SK-N-MC (cell line): ENCODE results near the gene C4B.
"Not testable (repeated sequence)": the region's sequence is repeated elsewhere in the genome, so short reads cannot be mapped to it uniquely, and the experiment has no call there.

Source experiments
- DNase-seq: peaks from one replicate; pipeline ENCODE4 v3.0.0-alpha.2; 2011; ENCODE audit warnings: low read depth, low spot score
- H3K27ac ChIP-seq: fragments of 200-600 bp; sonication (generic); 2 replicates; pipeline ENCODE4 v1.5.1; 2016; ENCODE audit warnings: mixed run types
- H3K36me3 ChIP-seq: fragments of 200-600 bp; sonication (generic); 2 replicates; pipeline ENCODE4 v1.6.1; 2017; ENCODE audit warnings: antibody characterized with exemption, low read length, mixed read lengths; ENCODE audit not compliant: insufficient read depth
- H3K4me3 ChIP-seq: fragments of 200-600 bp; sonication (generic); 2 replicates; pipeline ENCODE4 v1.5.1; 2016
- H3K9ac ChIP-seq: fragments of 200-600 bp; sonication (generic); 2 replicates; pipeline ENCODE4 v1.8.0; 2017; ENCODE audit warnings: mixed run types, mixed read lengths; ENCODE audit not compliant: insufficient read length
- H3K9me3 ChIP-seq: fragments of 200-600 bp; sonication (generic); 2 replicates; pipeline ENCODE4 v1.6.1; 2017; ENCODE audit warnings: low read depth, mild to moderate bottlenecking, antibody characterized with exemption, low read length, moderate library complexity, mixed read lengths
- EZH2 ChIP-seq: fragments of 200-600 bp; sonication (generic); IDR thresholded peaks from one replicate; pipeline ENCODE4 v1.6.1; 2017; ENCODE audit warnings: antibody characterized with exemption
- FOXP2 ChIP-seq: optimal IDR thresholded peaks from 2 replicates; pipeline ENCODE3; 2011; ENCODE audit warnings: mild to moderate bottlenecking, moderate library complexity; ENCODE audit not compliant: insufficient read depth; ENCODE audit errors: extremely low read length, control extremely low read depth
- POLR2AphosphoS5 ChIP-seq: IDR thresholded peaks from 2 replicates; pipeline ENCODE4 v1.6.1; 2012; ENCODE audit warnings: mild to moderate bottlenecking, low read depth, low read length, borderline replicate concordance

The C4B gene

GRCh38 chr6:32057966-32058365 lies 43.4 kb downstream of the C4B start:
- H3K27ac ChIP-seq: no peak overlapping the region
- no peaks in the 10 kb centered on the region for H3K9me3 ChIP-seq
- TF ChIP-seq FOXP2 (no peak), EZH2 (no peak), POLR2AphosphoS5 (no peak)
- no peak for DNase-seq
- H3K9ac ChIP-seq: no peak overlapping the region
- no peak overlapping the region for H3K4me3 ChIP-seq
- no peaks in the 10 kb centered on the region for H3K36me3 ChIP-seq

DNA sequence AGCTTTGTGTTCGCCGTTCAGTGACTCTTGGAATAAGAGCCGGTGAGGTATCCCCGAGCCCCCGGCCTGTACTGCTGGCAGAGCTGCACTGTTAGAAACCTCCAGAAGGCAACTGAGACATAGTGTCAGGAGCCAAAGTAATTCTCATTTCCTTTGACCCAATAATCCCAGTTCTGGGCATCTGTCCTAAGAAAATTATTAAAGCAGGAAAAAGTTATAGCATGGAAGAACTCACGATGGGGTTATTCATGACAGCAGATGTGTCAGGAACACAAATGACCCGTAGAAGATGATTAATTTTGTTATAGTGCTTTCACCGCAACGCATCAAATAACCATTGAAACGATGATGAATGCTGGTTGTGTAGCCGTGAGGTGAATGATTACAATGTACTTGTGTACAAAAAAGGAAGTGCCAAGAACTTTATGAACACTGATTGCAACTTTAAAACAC lies 43.9 kb downstream of the C4B start:
- Histone ChIP-seq H3K9ac (no peak overlapping the region), H3K4me3 (no peak overlapping the region), H3K27ac (no peak overlapping the region), H3K36me3 (no peaks in the 10 kb centered on the region), H3K9me3 (no peaks in the 10 kb centered on the region)
- TF ChIP-seq EZH2 (no peak), POLR2AphosphoS5 (no peak), FOXP2 (no peak)
- DNase-seq: no peak

DNA sequence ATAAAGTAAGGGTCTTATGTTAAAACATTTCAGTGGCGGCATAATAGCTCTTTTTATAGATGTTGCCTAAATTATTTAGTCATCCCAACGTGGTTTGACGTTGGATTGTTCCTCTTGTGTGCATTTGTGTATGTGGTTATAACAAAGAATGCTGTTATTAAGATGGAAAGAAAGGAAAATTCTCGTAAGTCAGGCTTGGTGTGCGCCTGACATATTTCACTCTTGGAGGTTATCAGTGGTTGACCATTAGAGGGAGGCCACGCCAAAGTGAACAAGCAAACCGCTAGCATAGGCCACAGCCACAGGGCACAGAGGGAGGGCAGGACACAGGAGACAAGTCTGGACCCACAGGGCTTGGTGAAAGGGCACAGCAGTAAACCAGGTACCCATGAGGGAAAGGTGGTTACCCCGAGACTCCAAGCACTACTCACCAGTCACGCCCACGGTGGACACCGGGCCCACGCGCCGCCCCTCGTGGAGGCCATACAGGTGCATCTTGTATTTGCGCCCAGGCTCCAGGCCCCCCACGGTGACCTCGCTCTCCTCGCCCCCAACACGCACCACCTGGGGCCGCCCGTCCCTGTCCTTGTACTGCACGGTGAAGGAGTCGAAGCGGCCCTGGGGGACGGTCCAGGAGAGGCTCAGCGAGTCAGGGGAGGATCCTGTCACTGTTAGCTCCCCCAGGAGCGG lies 46.5 kb downstream of the C4B start:
- H3K27ac ChIP-seq: no peak overlapping the region
- no peaks in the 10 kb centered on the region for H3K9me3 ChIP-seq
- TF ChIP-seq FOXP2: no peak
- no peak for TF ChIP-seq EZH2
- TF ChIP-seq POLR2AphosphoS5: no peak
- no peaks in the 10 kb centered on the region for H3K36me3 ChIP-seq
- H3K4me3 ChIP-seq: no peak overlapping the region
- no peak overlapping the region for H3K9ac ChIP-seq
- DNase-seq: no peak

- H3K36me3 ChIP-seq: no peaks in the 10 kb centered on the region
- no peak overlapping the region for H3K4me3 ChIP-seq
- H3K9me3 ChIP-seq: no peaks in the 10 kb centered on the region
- DNase-seq: no peak
- H3K9ac ChIP-seq: no peak overlapping the region
- TF ChIP-seq POLR2AphosphoS5: no peak
- TF ChIP-seq EZH2: no peak
- TF ChIP-seq FOXP2: no peak
- H3K27ac ChIP-seq: no peak overlapping the region
Measured at GRCh38 chr6:32064706-32065105, 50.1 kb downstream of the C4B start.

GRCh38 chr6:32067521-32067920 lies 52.9 kb downstream of the C4B start:
- H3K27ac ChIP-seq, H3K9ac ChIP-seq, H3K4me3 ChIP-seq, DNase-seq, H3K9me3 ChIP-seq, H3K36me3 ChIP-seq: not testable (repeated sequence)

- H3K4me3 ChIP-seq, H3K9me3 ChIP-seq, DNase-seq, H3K27ac ChIP-seq, H3K9ac ChIP-seq, H3K36me3 ChIP-seq: not testable (repeated sequence)
Measured at GRCh38 chr6:32068315-32068714, 53.7 kb downstream of the C4B start.

- H3K4me3 ChIP-seq: no peak overlapping the region
- H3K9ac ChIP-seq: no peak overlapping the region
- H3K36me3 ChIP-seq: no peaks in the 10 kb centered on the region
- no peak overlapping the region for H3K27ac ChIP-seq
- TF ChIP-seq POLR2AphosphoS5: no peak
- TF ChIP-seq FOXP2: no peak
- TF ChIP-seq EZH2: no peak
- no peaks in the 10 kb centered on the region for H3K9me3 ChIP-seq
- DNase-seq: no peak
Measured at GRCh38 chr6:32068867-32069266, 54.3 kb downstream of the C4B start.

DNA sequence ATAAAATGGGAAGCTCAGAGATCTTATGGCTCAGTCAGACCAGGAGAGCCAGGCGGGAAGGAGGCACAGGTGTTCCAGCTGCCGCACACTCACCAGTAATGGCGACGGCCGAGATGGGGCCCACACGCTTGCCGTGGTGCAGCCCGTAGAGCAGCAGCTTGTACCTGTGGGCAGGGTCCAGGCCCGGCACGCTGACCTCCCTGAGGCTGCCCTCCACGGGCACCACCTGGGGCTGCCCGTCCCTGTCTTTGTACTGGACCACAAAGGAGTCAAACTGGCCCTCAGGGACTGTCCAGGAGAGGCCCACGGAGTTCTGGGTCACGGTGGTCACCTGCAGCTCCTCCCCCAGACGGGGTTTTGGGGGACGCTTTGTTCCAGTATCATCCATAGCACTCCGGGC lies 54.9 kb downstream of the C4B start:
- no peak overlapping the region for H3K9ac ChIP-seq
- no peak for DNase-seq
- no peaks in the 10 kb centered on the region for H3K36me3 ChIP-seq
- no peak overlapping the region for H3K27ac ChIP-seq
- no peaks in the 10 kb centered on the region for H3K9me3 ChIP-seq
- no peak overlapping the region for H3K4me3 ChIP-seq
- TF ChIP-seq FOXP2: no peak
- no peak for TF ChIP-seq EZH2
- TF ChIP-seq POLR2AphosphoS5: no peak

- TF ChIP-seq EZH2 (no peak), POLR2AphosphoS5 (no peak), FOXP2 (no peak)
- no peak overlapping the region for H3K27ac ChIP-seq
- no peak for DNase-seq
- H3K36me3 ChIP-seq: no peaks in the 10 kb centered on the region
- H3K9ac ChIP-seq: no peak overlapping the region
- H3K4me3 ChIP-seq: no peak overlapping the region
- no peaks in the 10 kb centered on the region for H3K9me3 ChIP-seq
Measured at GRCh38 chr6:32069878-32070515, 55.4 kb downstream of the C4B start.
